CD4-positive, alpha-beta T cell treated with Interleukin-10 for 1 hour (primary cell): Measurements from ENCODE around the gene VSTM4.

ENCODE experiments used
- DNase-seq: peaks from one replicate; pipeline ENCODE4 v3.0.0-alpha.2; 2020

Gene VSTM4

DNA sequence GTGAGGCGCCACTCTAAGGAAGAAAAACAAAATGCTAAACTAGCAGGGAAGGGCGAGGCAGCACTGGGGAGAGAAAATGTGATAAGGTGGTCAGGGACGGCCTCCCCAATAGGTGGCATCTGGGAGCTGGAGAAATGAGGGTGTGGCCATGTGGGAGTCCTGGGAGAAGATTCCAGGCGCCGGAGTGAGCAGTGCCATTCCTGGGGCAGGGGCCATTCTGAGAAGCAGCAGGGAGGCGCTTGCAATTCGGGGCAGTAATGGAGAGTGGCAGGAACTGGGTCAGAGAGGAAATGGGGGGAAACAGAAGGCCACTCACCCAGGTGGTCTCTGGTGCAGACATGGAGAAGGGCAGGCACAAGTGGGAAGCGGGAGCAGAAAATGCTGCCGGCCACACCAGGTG lies 113.9 kb downstream of the VSTM4 start:
- no peak for DNase-seq

DNA sequence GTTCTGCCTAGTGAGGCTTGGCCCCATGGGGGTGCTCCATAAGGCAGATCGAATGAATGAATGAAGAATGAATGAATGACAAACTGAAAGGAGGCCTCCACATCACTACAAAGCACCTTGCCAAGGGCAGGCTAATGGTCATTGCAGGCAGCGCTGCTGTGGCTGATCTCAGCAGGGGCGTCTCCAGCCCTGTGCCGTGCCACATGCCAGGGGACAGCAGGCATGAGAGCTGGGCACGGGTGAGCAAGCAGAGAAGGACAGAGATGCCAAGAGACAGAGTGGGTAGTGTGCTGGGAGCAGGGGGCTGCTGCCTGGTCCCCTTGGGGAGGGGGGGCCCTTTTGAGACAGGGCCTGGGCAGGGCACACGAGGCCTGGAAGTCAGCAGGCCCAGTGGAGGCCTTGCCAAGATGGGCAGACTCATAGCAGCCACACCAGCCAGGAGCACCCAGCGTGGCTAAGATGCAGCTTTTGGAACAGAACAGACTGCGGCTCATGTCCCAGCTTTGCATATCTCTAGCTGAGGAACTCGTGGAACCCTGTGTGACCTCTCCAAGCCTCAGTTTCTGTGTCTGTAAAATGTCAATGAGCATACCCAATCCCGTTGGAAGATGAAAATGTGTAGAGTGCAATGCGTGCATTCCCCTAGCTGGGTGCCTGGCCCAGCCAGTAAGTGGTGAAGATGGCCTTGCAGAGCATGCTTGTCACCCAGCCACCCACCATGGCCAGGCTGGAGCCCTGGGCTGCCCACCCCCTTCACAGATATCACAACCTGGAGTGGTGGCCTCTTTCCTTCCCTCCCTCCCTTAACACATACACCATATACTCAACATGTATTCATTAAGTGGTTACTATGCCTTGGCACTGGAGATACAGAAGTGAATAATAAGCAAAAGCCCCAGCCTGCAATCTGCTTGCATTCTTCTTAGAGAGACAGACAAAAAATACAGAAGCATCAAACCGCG lies 114.6 kb downstream of the VSTM4 start:
- DNase-seq = no peak

DNA sequence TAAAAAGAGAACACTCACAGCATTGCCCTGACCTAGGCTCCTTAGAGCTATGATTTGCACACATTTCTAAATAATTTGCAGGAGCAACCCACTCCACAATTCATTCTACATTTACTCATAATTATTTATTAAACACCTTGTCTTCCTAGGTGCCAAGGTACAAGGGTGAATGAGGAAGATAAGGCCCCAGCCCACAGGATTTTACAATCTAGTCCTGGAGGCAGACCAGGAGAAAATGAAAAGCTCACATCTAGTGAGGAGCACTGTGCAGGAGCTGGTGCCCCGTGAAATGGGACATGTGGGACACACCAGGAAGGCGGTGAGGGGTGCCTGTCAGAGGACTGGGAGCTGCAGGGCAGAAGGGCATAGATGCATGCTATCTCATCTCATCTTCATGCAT lies 116.0 kb downstream of the VSTM4 start:
- no peak for DNase-seq

DNA sequence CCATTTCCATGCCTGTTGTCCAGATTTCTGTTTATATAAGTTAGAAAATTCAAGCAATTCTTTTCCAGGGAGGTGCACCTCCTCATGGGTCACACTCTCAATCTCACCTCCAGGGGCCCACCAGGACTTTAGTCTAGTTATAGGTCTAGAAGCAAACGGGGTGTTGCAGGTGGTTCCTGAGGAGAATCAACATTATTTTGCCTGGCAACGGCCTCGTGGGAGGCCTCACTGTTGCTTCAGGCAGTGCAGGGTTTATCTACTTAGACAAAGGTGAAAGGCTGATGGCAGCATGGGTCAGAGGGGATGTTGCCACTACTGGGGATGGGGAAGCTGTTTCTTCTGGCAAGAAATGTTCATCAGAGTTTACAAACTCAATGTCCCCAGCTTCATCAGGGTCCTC lies 119.0 kb downstream of the VSTM4 start:
- no peak for DNase-seq

DNA sequence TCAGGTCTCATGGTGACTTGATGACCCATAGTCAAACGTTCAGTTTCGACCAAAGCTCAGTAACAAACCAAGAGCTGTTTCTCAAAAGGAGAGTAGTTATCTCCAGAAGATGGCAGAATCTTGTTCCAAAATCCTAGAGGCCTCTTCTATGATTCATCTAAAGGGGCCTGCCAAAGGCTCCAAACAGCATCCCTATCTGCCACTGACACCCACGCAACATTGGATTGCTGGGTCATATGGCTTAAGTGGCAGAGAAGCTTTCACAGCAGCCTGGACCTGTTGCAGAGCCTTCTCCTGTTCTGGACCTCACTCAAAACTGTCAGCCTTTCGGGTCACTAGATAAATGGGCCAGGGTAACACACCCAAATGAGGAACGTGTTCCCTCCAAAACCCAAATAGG lies 121.7 kb downstream of the VSTM4 start:
- no peak for DNase-seq

DNA sequence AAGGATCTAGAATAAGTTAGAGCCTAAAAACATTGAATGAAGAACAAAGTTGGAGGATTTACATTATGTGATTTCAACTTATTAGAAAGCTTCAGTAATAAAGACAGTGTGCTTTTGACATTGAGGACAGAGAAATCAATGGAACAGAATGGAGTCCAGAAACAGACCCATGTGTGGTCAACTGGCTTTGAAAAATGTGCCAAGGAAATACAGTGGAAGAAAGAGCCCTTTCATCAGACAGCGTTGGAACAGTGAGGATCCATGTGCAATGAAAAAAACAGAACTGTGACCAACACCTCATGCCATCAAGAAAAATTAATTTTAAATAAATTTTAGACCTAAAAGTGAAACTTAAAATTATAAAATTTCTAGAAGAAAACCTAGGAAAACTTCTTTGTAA lies 125.1 kb downstream of the VSTM4 start:
- no peak for DNase-seq

DNA sequence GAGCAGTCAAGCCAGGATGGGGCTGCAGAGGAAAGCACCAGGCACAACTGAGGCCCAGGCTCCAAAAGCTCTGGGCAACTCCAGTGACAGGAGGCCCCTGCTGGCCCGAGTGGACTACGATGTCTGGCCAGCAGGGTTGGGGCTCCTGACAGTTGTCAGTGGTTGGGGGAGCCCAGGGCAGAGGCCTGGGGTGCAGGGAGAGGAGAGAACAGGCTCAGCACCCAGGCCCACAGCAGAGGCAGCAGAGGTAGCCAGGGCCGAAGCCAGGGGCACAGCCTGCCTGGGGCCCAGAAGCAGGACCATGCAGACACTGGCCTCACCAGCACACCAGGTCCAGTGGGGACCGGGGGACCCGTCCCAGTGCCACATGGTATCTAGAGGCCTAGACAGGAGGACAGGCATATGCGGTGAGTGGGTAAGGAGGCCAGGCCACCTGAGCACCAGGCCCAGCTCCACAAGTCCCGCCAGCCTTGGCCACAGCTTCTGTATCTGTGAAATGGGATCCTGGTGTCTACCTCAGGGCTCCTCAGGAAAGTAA lies 129.6 kb downstream of the VSTM4 start:
- DNase-seq = no peak

DNA sequence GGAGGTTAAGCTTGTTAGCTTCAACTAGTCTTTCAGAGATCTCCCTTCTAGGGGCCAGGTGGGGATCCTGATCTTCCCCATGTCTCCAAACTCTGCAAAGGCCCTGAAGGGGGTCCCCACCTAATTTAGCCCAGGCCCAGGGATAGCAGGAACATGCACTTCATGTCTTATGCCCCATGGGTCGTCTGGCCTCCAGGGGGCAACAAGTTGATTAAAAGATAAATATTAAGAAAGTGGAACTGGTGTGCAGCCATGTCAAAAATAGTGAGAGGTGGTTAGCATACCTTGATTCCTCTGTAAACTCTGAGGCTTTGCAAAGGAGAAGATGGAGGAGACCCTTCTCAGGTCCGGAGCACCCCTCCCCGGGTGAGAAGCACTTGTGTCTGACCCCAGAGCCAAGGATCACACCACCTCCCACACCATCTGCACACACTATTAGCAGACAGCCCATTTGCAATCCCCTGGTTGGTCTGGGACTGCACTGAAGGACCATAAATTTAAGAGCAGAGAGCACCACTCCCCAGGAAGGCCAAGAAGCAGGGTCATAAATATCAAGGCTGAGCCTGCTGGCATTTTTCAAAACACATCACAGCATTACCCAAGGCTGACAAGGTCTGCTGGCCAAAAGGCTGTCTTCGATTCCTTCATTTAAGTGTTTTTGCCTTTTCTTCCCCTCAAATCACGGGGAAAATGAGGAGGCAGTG lies 131.5 kb downstream of the VSTM4 start:
- no peak for DNase-seq

DNA sequence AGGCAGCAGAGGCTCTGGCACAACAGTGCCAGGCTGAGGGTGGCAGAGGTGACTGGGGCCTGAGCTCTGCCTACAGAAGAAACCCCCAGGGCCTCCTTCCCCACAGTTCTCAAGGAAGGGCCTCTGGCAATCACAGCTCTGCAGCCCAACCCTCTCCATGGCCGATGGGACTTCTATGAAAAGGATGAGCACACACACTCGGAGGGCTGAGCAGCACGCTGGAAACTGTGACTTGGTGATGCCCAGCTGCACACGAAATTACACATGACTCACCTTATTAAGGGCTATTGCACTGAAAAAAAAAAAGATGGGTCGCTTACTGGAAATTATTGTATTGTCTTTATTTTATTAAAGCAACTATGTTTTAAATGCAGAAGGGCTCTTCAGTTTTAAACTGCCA lies 132.7 kb downstream of the VSTM4 start:
- DNase-seq = no peak

DNA sequence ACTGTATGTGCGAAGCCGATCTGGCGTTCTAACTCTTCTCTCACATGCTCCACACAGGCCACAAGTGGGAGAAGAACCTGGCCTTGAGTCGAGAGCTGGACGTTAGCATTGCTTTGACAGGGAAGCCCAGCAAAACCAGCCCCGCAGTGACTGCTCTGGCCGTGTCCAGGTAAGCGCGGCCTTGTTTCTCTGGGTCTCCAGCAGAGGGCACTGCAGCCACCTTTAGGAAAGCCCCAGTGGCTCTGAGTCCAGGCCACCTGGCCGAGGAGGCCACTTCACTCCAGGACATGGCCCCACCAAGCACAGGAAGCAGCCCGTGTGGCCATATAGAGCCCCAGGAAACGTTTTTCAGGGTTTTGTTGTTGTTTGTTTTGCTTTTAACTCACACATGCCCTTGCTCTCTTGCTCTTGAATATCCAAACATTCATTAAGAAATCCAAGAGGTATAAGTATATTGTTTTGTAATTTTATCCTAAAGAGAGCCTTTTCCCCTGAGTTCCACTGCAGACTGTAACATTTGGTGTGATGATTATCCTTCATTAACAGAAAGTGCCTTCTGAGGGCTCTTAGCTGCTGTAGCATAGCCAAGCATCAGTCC lies 133.9 kb downstream of the VSTM4 start:
- DNase-seq = peak; percentile 20

DNA sequence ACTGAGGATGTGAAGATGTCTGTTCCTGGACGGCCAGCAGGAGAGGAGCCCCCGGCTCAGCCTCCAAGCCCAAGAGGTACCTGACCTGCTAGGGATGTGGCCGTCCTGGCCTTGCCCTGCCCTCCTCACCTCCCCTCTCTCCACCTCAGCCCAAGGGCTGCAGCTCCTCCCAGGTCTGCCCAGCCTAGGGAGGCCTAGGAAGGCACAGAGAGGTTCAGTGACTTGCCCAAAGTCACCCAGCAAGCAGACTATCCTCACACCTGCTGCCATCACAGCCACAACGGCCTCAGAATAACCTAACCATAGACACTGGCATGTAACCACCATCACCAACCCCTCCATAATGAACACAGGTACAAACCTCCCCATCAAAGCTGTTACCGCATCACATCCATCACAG lies 137.0 kb downstream of the VSTM4 start:
- DNase-seq = no peak

DNA sequence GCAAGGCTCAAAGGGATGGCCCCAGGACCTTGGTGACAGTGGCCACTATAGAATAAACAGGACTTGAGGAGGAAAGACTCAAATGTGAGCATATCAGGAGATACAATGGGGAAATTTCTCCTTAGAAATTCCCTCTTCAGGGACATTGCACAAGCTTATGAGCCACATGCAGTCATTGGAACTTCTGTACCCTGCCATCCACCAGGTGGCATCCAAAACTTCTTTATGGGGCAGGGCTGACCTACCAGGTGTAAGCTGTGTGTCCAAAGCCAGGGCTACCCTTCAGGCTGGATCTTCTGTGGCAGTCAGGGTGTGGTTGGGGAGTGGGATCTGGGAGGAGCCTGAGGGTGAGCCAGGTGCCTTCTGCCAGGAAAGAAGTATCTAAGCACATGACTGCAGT lies 139.1 kb downstream of the VSTM4 start:
- DNase-seq = peak; percentile 3

DNA sequence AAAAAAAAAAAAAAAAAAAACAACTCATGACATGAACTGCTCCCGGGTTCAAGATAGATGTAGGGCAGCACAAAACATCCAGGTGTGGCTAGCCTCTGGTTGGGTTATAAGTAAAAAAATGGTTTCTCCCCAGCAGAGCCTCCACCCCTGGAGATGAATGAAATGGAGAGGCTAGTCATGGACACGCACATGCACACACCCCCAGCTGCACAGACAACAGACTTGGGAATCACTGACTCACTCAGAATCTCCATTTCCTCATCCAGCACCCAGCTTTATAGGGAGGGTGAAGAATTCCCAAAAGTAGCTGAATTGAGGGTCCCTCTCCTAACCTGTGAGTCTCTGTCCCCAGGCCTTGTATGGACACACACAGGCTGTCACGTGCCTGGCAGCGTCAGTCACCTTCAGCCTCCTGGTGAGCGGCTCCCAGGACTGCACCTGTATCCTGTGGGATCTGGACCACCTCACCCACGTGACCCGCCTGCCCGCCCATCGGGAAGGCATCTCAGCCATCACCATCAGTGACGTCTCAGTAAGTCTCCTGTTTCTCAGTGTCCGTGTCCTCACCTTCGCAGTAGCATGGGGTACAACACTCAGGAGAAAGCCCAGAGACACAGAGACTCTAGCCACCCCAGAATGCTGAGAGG lies 140.7 kb downstream of the VSTM4 start:
- DNase-seq = no peak

DNA sequence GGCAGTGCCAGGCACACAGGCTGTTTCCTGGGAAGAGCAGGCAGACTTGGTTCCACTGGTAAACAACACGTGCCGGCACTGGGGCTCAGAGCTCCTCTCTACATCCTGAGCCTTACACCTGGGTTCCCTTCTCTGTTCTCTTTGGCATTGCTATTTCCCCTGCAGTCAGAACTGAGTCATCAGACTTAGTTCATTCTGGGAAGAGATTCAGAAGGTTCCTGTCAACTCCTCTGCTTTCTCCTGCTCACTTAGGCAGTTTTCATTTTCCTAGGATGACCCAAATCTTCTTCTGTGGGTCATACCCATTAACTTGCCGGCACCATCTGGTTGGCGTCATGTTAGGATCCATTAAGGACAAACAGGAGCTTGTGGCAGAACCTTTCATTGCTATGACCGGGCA lies 142.3 kb downstream of the VSTM4 start:
- DNase-seq = no peak

DNA sequence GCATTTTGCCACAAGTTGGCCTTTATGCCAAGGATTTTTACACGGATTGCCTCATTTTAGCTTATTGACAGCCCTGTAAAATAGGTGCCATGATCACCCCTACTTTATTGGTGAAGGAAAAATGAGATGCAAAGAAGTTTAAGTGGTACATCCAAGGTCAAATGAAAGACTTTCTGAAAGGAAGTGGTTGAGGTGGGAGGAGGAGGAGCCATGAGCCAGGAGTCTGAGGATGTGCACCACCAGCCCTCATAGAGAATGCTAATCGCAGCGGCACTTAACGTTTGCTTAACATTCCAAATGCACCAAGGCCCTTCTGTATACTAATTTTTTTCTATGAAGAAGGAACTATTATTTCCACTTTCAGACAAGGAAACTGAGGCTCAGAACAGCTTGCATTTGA lies 144.7 kb downstream of the VSTM4 start:
- no peak for DNase-seq

DNA sequence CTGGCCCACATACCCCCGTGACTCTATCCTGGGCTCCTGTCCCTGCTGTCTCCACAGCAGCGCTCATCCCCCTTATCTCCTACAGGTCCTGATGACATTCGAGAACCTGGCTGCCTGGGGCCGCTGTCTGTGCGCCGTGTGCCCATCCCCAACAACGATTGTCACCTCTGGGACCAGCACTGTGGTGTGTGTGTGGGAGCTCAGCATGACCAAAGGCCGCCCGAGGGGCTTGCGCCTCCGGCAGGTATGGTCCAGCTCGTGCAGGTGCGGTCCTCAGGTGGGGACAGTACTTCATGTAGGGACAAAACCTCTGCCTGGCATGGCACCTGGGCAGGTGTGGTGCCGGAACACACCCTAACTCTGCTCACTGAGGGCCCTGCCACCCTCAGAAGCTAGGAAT lies 145.3 kb downstream of the VSTM4 start:
- no peak for DNase-seq

DNA sequence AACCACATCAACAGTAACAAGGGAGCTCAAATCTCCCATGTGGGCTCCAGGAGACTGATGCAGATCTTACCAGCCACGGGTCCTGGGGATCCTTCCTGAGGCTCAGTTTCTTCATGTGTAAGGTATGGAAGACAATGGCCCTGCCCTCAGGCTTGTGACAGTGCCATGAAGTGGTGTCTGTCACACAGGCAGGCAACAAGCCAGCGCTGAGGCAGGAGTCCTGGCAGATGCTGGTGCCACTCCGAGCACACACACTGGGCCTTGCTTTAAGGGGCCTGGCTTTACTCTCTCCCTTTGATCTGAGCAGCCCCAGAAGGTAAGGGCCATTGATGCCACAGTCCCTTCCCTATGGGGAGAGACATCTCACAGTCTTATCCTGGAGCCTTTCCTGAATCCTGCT lies 147.3 kb downstream of the VSTM4 start:
- DNase-seq = no peak

DNA sequence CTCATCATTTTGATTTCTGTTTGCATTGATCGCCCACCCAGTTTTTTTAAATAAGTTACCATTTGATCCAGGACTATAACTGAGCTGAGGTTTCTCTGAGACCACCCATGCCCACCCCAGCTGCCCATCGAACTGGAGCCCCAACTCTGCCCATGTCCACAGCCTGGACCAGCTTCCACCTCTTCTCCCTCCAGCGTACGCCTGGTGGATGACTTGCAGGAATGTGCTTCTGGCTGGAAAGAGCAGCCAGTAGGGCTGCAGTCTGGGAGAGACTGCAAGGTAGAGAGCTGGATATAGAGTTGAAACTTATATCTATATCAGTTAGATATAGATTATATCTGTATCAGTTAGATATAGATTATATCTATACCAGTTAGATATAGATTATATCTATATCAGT lies 149.9 kb downstream of the VSTM4 start:
- no peak for DNase-seq
